ENCODE measurements around the gene CD151. TPM values are rescaled to one million over a fixed set of nuclear protein-coding genes. Genes with fewer than 3 reads are reported as not detected.
A peak's percentile ranks its signal among the peaks of the same experiment; 100 is the strongest.

Gene CD151
- total and polyA plus RNA-seq, 2 experiments from 2014 or later: 248 to 356 TPM

GRCh38 chr11:869399-870126 is 36.8 kb downstream of the CD151 start:
- H4K20me1 ChIP-seq (ENCODE audit: insufficient read depth, poor library complexity, severe bottlenecking): no peaks in the 10 kb centered on the region
- H3K9me3 ChIP-seq (ENCODE audit: low read depth): no peaks in the 10 kb centered on the region
- H3K4me2 ChIP-seq: no peak overlapping the region
- WGBS (ENCODE audit: low lambda C conversion rate, missing lambda C conversion rate): 89% methylated on average over 20 of the region's 25 CpGs
- H3K27ac ChIP-seq: no peak overlapping the region
- H2AFZ ChIP-seq: no peak overlapping the region
- no peak overlapping the region for H3K4me3 ChIP-seq
- H3K27me3 ChIP-seq: no peaks in the 10 kb centered on the region
- no peaks in the 10 kb centered on the region for H3K9me2 ChIP-seq (replicated peaks; ENCODE audit: insufficient read depth)
- no peaks in the 10 kb centered on the region for H3K4me1 ChIP-seq (ENCODE audit: insufficient read depth)
- H3K79me2 ChIP-seq: no peaks in the 10 kb centered on the region
- TF ChIP-seq EZH2 (IDR thresholded peaks at IDR 0.05; ENCODE audit: borderline replicate concordance) (no peak), CTCF (IDR thresholded peaks at IDR 0.05; ENCODE audit: poor library complexity) (no peak), EZH2phosphoT487 (IDR thresholded peaks at IDR 0.05; ENCODE audit: low read depth, severe bottlenecking, unreplicated experiment) (no peak)
- H3K36me3 ChIP-seq (replicated peaks; ENCODE audit: insufficient read depth, low read depth): no peaks in the 10 kb centered on the region
- DNase-seq (ENCODE audit: low spot score): no peak

GRCh38 chr11:870127-870413 is 37.3 kb downstream of the CD151 start:
- TF ChIP-seq EZH2 (IDR thresholded peaks at IDR 0.05; ENCODE audit: borderline replicate concordance) (no peak), CTCF (IDR thresholded peaks at IDR 0.05; ENCODE audit: poor library complexity) (peak; percentile 22), EZH2phosphoT487 (IDR thresholded peaks at IDR 0.05; ENCODE audit: low read depth, severe bottlenecking, unreplicated experiment) (no peak)

GRCh38 chr11:870418-870817 is 37.7 kb downstream of the CD151 start:
- no peaks in the 10 kb centered on the region for H3K36me3 ChIP-seq (replicated peaks; ENCODE audit: insufficient read depth, low read depth)
- H3K79me2 ChIP-seq: no peaks in the 10 kb centered on the region
- WGBS (ENCODE audit: low lambda C conversion rate, missing lambda C conversion rate): 88% methylated on average over 8 of the region's 8 CpGs
- H3K4me1 ChIP-seq (ENCODE audit: insufficient read depth): no peaks in the 10 kb centered on the region
- H4K20me1 ChIP-seq (ENCODE audit: insufficient read depth, poor library complexity, severe bottlenecking): no peaks in the 10 kb centered on the region
- H3K27me3 ChIP-seq: no peaks in the 10 kb centered on the region
- H3K27ac ChIP-seq: no peak overlapping the region
- DNase-seq (ENCODE audit: low spot score): no peak
- H3K4me2 ChIP-seq: no peak overlapping the region
- no peak overlapping the region for H2AFZ ChIP-seq
- TF ChIP-seq EZH2phosphoT487 (IDR thresholded peaks at IDR 0.05; ENCODE audit: low read depth, severe bottlenecking, unreplicated experiment): no peak
- no peak for TF ChIP-seq CTCF (IDR thresholded peaks at IDR 0.05; ENCODE audit: poor library complexity)
- TF ChIP-seq EZH2 (IDR thresholded peaks at IDR 0.05; ENCODE audit: borderline replicate concordance): no peak
- H3K9me3 ChIP-seq (ENCODE audit: low read depth): no peaks in the 10 kb centered on the region
- H3K4me3 ChIP-seq: no peak overlapping the region
- H3K9me2 ChIP-seq (replicated peaks; ENCODE audit: insufficient read depth): no peaks in the 10 kb centered on the region

More at GRCh38 chr11:870127-870413, 37.3 kb downstream of the CD151 start:
- no peak overlapping the region for H3K4me2 ChIP-seq
- H3K4me1 ChIP-seq (ENCODE audit: insufficient read depth): no peaks in the 10 kb centered on the region
- no peak for DNase-seq (ENCODE audit: low spot score)
- H3K4me3 ChIP-seq: no peak overlapping the region
- no peaks in the 10 kb centered on the region for H3K27me3 ChIP-seq
- no peaks in the 10 kb centered on the region for H3K36me3 ChIP-seq (replicated peaks; ENCODE audit: insufficient read depth, low read depth)
- no peaks in the 10 kb centered on the region for H3K9me2 ChIP-seq (replicated peaks; ENCODE audit: insufficient read depth)
- no peak overlapping the region for H2AFZ ChIP-seq
- H4K20me1 ChIP-seq (ENCODE audit: insufficient read depth, poor library complexity, severe bottlenecking): no peaks in the 10 kb centered on the region
- no peaks in the 10 kb centered on the region for H3K79me2 ChIP-seq
- no peaks in the 10 kb centered on the region for H3K9me3 ChIP-seq (ENCODE audit: low read depth)
- H3K27ac ChIP-seq: no peak overlapping the region
- WGBS (ENCODE audit: low lambda C conversion rate, missing lambda C conversion rate): 44% methylated on average over 5 of the region's 8 CpGs
